ENCODE measurements around the gene ABHD1.

DNA sequence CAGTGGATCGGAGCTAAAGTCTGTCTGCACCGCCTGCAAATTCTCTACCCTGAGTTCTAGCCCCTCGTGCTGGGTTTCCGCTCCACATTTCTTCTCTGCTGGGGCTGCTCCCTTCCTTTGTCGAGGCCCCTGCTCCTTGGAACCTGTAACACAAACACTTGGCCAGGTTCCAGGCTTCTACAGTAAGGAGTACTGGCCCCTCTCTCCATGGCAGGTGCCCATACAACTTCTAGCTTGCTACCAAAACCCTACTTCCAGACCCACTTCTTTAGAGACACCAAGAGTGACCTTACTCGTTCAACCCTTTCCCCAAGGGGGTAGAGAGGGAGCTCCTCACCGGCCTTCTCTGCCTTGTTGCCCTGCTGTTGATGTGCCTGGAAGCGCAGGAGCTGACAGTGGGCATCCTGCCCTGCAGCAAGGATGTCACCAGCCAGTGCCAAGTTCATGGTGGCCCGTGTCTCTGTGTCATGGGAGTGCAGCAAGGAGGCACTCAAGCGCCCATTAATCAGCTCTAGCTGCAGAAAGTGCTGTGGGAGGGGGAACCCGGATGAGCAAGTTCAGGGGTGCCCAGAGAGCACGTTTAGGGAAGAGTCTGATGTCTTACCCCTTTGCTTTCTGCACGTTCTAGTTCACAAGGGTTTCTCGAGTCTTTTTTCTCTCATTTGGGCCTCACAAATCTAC lies 9.7 kb downstream of the ABHD1 start:
- TF ChIP-seq, protein P1, sequence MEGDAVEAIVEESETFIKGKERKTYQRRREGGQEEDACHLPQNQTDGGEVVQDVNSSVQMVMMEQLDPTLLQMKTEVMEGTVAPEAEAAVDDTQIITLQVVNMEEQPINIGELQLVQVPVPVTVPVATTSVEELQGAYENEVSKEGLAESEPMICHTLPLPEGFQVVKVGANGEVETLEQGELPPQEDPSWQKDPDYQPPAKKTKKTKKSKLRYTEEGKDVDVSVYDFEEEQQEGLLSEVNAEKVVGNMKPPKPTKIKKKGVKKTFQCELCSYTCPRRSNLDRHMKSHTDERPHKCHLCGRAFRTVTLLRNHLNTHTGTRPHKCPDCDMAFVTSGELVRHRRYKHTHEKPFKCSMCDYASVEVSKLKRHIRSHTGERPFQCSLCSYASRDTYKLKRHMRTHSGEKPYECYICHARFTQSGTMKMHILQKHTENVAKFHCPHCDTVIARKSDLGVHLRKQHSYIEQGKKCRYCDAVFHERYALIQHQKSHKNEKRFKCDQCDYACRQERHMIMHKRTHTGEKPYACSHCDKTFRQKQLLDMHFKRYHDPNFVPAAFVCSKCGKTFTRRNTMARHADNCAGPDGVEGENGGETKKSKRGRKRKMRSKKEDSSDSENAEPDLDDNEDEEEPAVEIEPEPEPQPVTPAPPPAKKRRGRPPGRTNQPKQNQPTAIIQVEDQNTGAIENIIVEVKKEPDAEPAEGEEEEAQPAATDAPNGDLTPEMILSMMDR (IDR thresholded peaks at IDR 0.05) = no peak
- no peak for TF ChIP-seq POLR2A (IDR thresholded peaks at IDR 0.05)
